ENCODE measurements around the gene RARA.

The RARA gene

GRCh38 chr17:40333781-40334448 is 24.9 kb downstream of the RARA start:
- ChIA-PET POLR2A (no interaction called here), CTCF (interaction anchor here (0.6 to 1.8 kb wide), 9 partner anchors 15 to 227 kb away, joined by 3 to 6 read pairs (median 3); no protein-coding TSS in a partner anchor)
- H3K4me3 ChIP-seq (ENCODE audit: low read depth, low read length), result no peak overlapping the region
- TF ChIP-seq, protein P1, sequence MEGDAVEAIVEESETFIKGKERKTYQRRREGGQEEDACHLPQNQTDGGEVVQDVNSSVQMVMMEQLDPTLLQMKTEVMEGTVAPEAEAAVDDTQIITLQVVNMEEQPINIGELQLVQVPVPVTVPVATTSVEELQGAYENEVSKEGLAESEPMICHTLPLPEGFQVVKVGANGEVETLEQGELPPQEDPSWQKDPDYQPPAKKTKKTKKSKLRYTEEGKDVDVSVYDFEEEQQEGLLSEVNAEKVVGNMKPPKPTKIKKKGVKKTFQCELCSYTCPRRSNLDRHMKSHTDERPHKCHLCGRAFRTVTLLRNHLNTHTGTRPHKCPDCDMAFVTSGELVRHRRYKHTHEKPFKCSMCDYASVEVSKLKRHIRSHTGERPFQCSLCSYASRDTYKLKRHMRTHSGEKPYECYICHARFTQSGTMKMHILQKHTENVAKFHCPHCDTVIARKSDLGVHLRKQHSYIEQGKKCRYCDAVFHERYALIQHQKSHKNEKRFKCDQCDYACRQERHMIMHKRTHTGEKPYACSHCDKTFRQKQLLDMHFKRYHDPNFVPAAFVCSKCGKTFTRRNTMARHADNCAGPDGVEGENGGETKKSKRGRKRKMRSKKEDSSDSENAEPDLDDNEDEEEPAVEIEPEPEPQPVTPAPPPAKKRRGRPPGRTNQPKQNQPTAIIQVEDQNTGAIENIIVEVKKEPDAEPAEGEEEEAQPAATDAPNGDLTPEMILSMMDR (IDR thresholded peaks at IDR 0.05; ENCODE audit: insufficient read depth, low read length, missing control alignments), result no peak
- no peak for DNase-seq (ENCODE audit: low read depth, low spot score)

GRCh38 chr17:40335620-40336019 is 26.6 kb downstream of the RARA start:
- no peak overlapping the region for H3K4me3 ChIP-seq (ENCODE audit: low read depth, low read length)
- DNase-seq (ENCODE audit: low read depth, low spot score), result no peak
- ChIA-PET POLR2A (interaction anchor here (0.6 kb wide), 1 partner anchor 100 kb away, joined by 5 read pairs; no protein-coding TSS in a partner anchor), CTCF (interaction anchor here (0.9 to 1.7 kb wide), 2 partner anchors 10 to 19 kb away, joined by 3 to 5 read pairs; no protein-coding TSS in a partner anchor)
- TF ChIP-seq, protein P1 (IDR thresholded peaks at IDR 0.05; ENCODE audit: insufficient read depth, low read length, missing control alignments), result no peak

- no peak for DNase-seq (ENCODE audit: low read depth, low spot score)
- TF ChIP-seq, protein P1 (IDR thresholded peaks at IDR 0.05; ENCODE audit: insufficient read depth, low read length, missing control alignments), result no peak
- ChIA-PET POLR2A (no interaction called here), CTCF (interaction anchor here (1.0 to 1.2 kb wide), 2 partner anchors 10 to 17 kb away, joined by 3 to 5 read pairs; no protein-coding TSS in a partner anchor)
- H3K4me3 ChIP-seq (ENCODE audit: low read depth, low read length), result no peak overlapping the region
Measured at GRCh38 chr17:40337351-40337750, 28.4 kb downstream of the RARA start.

DNA sequence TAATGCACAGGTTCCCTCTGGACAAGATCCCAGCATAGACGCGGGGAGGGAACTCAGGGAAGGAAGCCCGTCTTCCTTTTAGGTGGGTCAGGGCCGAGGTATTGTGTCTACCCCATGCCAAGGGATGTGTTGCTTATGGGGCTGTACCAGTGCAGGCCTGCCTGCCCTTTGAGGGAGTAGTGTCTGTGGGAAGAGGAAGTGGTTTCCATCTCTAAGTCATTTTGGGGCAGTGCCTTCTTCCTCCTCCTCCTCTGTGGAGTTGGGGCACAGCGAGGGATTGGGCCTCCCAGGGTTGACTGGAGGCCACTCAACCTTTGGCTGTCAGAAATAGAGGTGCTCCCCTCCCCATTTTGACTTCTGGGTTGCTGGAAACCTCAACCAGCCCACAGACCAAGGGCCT is 29.1 kb downstream of the RARA start:
- ChIA-PET CTCF (interaction anchor here (1.1 to 9.6 kb wide), 3 partner anchors 16 to 77 kb away, joined by 3 to 79 read pairs (median 4); no protein-coding TSS in a partner anchor), POLR2A (no interaction called here)
- TF ChIP-seq, protein P1 (IDR thresholded peaks at IDR 0.05; ENCODE audit: insufficient read depth, low read length, missing control alignments), result no peak
- no peak overlapping the region for H3K4me3 ChIP-seq (ENCODE audit: low read depth, low read length)
- DNase-seq (ENCODE audit: low read depth, low spot score), result no peak

DNA sequence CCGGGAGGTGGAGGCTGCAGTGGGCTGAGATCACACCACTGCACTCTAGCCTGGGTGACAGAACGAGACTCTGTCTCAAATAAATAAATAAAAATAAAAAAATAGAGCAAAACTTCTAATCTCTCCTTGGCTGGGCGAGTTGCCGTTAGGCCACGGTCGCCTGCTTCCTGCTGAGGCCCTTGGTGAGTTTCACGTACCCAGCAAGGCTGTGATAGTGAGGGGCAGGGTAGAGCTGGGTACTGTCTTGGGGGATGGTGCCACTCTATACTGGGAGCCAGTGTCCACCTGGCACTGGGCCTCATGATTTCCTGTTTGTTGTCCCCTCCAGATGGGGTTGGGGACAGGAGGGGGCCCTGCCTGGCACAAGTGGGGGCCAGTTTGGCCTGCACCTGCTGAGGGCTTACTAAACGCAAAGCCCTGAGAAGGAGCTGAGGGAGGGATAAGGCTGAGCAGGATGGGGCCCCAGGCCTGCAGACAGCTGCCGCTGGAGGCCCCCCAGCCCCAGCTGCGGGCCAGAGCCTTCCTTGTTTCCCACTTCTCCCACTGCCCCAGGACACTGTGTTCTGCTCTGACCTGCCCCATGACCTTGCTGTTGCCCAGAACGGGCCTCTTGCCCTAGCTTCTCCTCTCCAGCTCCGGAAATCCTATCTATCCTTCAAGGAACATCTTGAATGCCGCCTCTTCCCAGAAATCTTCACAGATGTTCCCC is 30.1 kb downstream of the RARA start:
- H3K4me3 ChIP-seq (ENCODE audit: low read depth, low read length), result no peak overlapping the region
- CTCF ChIA-PET, result interaction anchor here (1.1 to 9.6 kb wide), 3 partner anchors 15 to 76 kb away, joined by 3 to 79 read pairs (median 4); no protein-coding TSS in a partner anchor
- TF ChIP-seq, protein P1 (IDR thresholded peaks at IDR 0.05; ENCODE audit: insufficient read depth, low read length, missing control alignments), result no peak
- POLR2A ChIA-PET, result no interaction called here
- DNase-seq (ENCODE audit: low read depth, low spot score), result no peak

DNA sequence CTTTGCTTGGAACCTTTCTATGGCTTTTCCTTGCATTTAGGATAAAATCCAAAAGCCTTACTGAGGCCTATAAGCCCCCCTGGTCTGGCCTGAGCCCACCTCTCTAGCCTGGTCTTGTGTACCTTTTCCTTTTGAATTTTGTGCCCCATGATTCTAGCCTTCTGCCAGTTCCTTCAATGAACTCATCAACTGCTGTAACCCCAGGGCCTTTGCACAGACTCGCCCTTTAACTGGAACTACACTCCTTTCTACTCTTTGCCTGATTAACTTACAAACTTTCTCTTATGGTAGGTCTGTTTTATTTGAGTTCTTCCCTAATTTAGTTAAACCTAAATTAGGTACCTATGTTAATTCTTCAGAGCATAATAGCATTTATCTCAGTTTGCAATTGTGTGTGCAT is 31.3 kb downstream of the RARA start:
- H3K4me3 ChIP-seq (ENCODE audit: low read depth, low read length), result no peak overlapping the region
- no peak for DNase-seq (ENCODE audit: low read depth, low spot score)
- POLR2A ChIA-PET, result no interaction called here
- TF ChIP-seq, protein P1 (IDR thresholded peaks at IDR 0.05; ENCODE audit: insufficient read depth, low read length, missing control alignments), result no peak
- CTCF ChIA-PET, result interaction anchor here (1.6 to 23.6 kb wide), 3 partner anchors 12 to 36 kb away, joined by 4 to 649 read pairs (median 79); partner anchors contain the start of gene RARA

Measured in AG04449 (cell line).